Measurements from ENCODE around the gene CBLIF.
"Not testable (repeated sequence)": the region's sequence is repeated elsewhere in the genome, so short reads cannot be mapped to it uniquely, and the experiment has no call there.

CBLIF gene

DNA sequence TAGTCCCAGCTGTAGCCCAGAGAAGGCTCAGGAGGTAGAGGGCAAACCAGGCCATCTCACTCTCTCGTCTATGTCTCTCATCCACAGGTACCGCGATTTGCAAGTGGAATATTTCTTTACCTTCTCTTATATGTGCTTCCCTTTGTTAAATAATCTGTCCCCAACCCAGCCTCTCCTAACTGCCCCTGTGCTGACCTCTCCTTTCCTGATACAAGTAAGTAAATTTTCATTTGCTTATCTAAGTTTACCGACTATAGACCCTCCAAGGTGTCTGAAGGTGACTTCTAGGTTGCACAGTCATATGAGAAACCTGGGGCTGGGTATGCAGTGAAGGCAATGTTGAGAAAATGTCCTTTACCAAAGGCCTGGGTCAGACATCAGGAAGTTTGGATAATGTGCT lies at the start of gene CBLIF:
CBLIF (minus strand) TSS at position 101 of the 400 bp plus-strand sequence; CDS start at position 55, 46 bp downstream.
- no peak for DNase-seq (ENCODE audit: low spot score)

GRCh38 chr11:59894616-59895015 lies 49.3 kb upstream of the CBLIF start:
- no peak for DNase-seq (ENCODE audit: low spot score)

GRCh38 chr11:59891781-59892181 lies 46.5 kb upstream of the CBLIF start:
- no peak for DNase-seq (ENCODE audit: low spot score)

DNA sequence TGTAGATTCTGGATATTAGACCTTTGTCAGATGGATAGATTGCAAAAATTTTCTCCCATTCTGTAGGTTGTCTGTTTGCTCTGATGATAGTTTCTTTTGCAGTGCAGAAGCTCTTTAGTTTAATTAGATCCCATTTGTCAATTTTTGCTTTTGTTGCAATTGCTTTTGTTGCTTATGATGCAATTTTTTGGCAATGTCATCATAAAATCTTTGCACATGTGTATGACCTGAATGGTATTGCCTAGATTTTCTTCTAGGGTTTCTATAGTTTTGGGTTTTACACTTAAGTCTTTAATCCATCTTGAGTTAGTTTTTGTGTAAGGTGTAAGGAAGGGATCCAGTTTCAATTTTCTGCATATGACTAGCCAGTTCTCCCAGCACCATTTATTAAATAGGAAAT lies 41.9 kb upstream of the CBLIF start:
- not testable (repeated sequence) for DNase-seq (ENCODE audit: low spot score)

GRCh38 chr11:59883597-59883996 lies 38.3 kb upstream of the CBLIF start:
- DNase-seq (ENCODE audit: low spot score), result no peak

- DNase-seq (ENCODE audit: low spot score), result no peak
Measured at GRCh38 chr11:59879567-59879966, 34.3 kb upstream of the CBLIF start.

GRCh38 chr11:59878575-59878974 lies 33.3 kb upstream of the CBLIF start, which contains the start of gene OOSP3:
Gene OOSP3, plus strand, starts transcription at chr11:59878782. Its CDS starts 27 bp downstream, at chr11:59878809.
- DNase-seq (ENCODE audit: low spot score), result no peak

GRCh38 chr11:59877784-59878183 lies 32.5 kb upstream of the CBLIF start:
- no peak for DNase-seq (ENCODE audit: low spot score)

DNA sequence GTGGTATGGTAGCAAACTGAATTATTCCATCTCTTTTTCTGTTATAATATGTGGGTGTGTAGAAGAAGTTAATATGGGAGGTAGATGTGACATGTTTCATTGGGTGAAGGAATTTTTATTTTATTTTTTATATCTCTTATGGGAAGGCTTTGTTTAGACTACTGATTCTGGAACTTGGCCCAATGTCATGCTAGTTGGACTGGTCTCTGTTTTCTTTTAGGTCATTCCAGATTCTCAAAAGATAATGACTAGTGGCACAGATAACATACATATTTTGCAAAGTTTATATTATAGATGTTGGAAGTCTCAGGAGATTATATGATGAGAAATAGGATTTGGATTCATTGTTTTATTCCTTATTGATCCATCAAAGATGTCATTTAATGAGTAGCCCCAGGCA lies 32.0 kb upstream of the CBLIF start:
- no peak for DNase-seq (ENCODE audit: low spot score)

DNA sequence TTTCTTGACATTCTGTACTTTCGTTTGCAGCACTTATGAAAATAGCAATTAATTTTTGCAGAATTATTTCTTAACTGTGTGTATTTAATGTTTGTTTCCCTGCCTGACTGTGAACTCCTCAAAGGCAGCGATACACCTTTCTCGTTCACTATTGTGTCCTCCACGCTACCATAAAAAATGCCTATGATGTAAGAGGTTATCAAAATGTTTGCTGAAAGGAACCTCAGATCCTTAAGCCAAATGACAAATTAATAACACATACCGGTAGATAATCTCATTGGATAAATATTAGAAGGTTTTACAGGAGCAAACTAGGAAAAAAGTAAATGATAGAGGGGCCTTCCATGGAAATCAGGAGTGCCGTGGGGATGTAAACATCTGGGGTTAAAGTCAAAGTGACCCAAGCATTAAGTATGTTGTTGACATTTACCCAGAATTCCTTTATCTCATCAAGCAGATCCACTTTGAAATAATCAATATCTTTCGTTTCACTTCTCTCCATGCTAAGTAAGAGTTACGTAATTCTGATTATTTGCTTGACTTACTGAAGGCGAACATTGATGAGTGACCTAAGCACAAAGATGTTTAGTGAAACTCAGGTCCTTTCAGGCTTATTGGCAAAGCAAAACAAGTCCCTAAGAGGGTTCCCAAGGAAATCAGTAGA lies 30.7 kb upstream of the CBLIF start:
- no peak for DNase-seq (ENCODE audit: low spot score)

- DNase-seq (ENCODE audit: low spot score), result no peak
Measured at GRCh38 chr11:59872076-59872475, 26.8 kb upstream of the CBLIF start.

- no peak for DNase-seq (ENCODE audit: low spot score)
Measured at GRCh38 chr11:59867946-59868345, 22.6 kb upstream of the CBLIF start.

DNA sequence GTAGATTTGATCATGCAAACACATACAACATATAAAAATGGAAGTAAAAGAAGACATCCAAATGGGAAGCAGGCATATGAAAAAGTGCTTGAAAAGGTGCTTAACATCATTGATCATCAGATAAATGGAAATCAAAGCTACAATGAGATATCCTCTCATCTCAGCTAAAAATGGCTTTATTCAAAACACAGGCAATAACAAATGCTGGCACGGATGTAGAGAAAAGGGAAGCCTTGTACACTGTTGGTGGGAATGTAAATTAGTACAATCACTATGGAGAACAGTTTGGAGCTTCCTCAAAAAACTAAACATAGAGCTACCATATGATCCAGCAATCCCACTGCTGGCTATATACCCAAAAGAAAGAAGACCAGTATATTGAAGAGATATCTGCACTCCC lies 21.5 kb upstream of the CBLIF start:
- DNase-seq (ENCODE audit: low spot score), result no peak

DNA sequence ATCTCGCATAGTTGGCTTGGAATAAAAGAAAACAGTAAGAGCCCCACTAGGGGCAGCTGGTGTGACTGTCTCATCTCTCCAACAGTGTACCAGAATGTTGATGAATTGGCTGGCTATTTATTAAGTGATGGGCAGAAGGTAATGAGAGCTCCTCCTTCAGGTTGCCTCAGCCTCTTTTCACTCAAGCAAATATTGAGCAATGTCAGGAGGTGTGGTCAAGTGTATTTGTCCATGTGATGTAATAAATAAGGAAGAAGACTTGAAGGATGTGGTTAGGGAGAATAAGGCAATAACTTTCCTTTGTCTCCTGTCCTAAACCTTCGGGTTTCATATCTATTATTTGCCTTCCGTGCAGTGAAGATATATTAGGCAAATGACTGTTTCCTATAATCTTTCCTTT lies 21.1 kb upstream of the CBLIF start, which contains the start of gene TCN1:
TCN1 (minus strand) TSS at position 91 of the 400 bp plus-strand sequence; CDS start at position 74, 17 bp downstream.
- peak; percentile 16 for DNase-seq (ENCODE audit: low spot score)

DNA sequence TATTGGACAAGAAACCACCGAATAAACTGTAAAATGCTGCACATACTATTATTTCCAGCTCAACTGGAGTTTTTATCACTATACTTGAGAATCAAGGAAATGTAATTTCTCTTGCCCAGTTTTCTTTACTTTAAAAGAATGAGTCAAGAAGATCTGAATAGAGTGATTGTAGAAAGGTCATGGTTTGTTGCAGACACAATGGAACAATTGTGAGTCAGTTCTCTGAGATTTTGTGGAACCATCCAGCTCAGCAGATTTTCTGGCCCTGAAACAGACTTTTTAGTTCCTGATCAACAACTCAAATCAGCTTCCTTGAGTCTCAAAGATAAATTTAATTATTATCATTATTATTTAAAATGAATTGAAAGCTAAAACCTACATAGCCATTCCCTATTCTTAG lies 19.7 kb upstream of the CBLIF start:
- no peak for DNase-seq (ENCODE audit: low spot score)

DNA sequence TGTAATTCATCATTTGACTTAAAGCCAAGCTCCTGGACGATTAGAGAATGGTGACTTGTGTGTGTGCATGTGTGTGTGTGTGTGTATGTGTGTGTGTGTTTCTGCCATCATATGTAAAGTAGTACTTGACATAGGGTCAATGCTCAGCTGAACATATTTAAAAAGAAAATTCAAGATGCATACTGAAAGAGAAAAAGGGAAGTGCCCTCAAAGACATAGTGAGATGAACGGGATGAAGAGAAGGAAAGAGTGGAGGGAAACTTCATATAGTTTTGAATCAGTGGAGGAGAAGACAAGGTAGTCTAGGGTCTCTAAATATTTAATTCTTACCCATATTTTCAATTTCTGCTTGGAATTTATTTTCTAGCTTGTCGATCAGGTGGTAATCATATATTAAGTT lies 17.0 kb upstream of the CBLIF start:
- DNase-seq (ENCODE audit: low spot score), result no peak

DNA sequence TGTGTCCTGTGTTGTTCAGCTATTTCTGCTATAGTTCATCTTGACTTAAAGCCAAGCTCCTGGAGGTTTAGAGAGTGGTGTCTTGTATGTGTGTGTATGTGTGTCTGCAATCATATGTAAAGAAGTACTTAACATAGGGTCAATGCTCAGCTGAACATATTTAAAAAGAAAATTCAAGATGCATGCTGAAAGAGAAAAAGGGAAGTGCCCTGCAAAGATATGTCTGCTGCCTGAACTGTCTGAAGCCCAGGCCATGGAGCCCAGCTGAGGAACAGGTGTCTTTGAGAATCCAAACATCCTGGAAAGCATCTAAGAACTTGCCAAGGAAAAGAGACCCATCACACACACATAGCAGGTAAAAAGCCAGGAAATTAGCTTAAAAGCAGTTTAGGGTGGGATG lies 14.4 kb upstream of the CBLIF start:
- no peak for DNase-seq (ENCODE audit: low spot score)

GRCh38 chr11:59857439-59858434 lies 12.4 kb upstream of the CBLIF start:
- no peak for DNase-seq (ENCODE audit: low spot score)

GRCh38 chr11:59854871-59855270 lies 9.6 kb upstream of the CBLIF start:
- no peak for DNase-seq (ENCODE audit: low spot score)

DNA sequence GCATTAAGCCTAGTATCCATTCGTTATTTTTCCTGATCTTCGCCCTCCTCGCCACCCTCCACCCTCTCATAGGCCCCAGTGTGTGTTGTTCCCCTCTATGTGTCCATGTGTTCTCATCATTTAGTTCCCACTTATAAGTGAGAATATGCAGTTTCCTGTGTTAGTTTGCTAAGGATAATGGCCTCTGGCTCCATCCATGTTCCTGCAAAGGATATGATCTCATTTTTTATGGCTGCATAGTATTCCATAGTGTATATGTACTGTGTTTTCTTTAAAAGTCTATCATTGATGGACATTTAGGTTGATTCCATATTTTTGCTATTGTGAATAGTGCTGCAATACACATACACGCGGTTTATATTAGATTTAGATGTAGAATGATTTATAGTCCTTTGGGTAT lies 6.1 kb upstream of the CBLIF start:
- not testable (repeated sequence) for DNase-seq (ENCODE audit: low spot score)

DNA sequence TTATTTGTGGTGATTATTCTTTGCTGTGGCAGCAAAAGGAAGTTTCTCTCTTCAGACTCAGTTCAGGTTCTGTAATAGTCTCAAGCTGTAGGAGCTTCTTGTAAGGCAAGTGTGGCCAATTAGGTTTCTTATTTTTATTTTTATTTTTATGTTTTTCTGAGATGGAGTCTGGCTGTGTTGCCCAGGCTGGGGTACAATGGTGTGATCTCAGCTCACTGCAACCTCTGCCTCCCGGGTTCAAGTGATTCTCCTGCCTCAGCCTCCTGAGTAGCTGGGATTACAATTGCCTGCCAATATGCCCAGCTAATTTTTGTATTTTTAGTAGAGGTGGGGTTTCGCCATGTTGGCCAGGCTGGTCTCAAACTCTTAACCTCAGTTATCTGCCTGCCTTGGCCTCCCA lies 4.3 kb upstream of the CBLIF start:
- DNase-seq (ENCODE audit: low spot score), result not testable (repeated sequence)

- DNase-seq (ENCODE audit: low spot score), result no peak
Measured at GRCh38 chr11:59849129-59849528, 3.8 kb upstream of the CBLIF start.

DNA sequence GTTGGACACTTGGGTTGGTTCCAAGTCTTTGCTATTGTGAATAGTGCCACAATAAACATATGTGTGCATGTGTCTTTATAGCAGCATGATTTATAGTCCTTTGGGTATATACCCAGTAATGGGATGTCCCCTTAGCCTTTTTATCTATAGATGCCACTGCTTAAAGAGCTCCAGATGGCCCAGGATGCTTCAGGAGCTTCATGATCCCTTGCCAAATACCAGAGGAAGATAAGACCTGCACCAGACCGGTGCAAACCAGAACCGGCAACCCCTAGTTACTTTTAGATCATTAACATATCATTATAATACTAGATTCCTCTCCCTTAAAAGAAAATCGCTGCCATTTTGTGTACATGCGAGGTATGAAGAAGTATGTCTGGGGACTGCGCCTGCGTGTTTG lies 3.1 kb upstream of the CBLIF start:
- not testable (repeated sequence) for DNase-seq (ENCODE audit: low spot score)

Data from NAMALWA (cell line).